ENCODE data around the gene NBPF11. TPM values are rescaled to one million over a fixed set of nuclear protein-coding genes. Genes with fewer than 3 reads are reported as not detected.
"Not testable (repeated sequence)": the region's sequence is repeated elsewhere in the genome, so short reads cannot be mapped to it uniquely, and the experiment has no call there.

Gene NBPF11
- polyA plus RNA-seq, 3 donors, result 4.1 to 8.7 (median 4.7) TPM

- H3K27ac ChIP-seq (ENCODE audit: low read depth, low read length), result not testable (repeated sequence)
- 0 to 1% (median 1%) methylated on average over 25 to 36 of the region's 40 CpGs for WGBS, 3 donors
Observed at GRCh38 chr1:148151371-148151819, 686 bp downstream of the NBPF11 start.

GRCh38 chr1:148150945-148151344 lies 1.1 kb downstream of the NBPF11 start:
- not testable (repeated sequence) for H3K27ac ChIP-seq (ENCODE audit: low read depth, low read length)
- 21 to 25% (median 22%) methylated on average over 12 to 13 of the region's 13 CpGs for WGBS, 3 donors

GRCh38 chr1:148150014-148150413 lies 2.1 kb downstream of the NBPF11 start:
- not testable (repeated sequence) for H3K27ac ChIP-seq (ENCODE audit: low read depth, low read length)
- 53 to 60% methylated on average over 1 to 2 of the region's 6 CpGs; no CpG with 5 or more reads in 1 of the 3 donors for WGBS, 3 donors

- 85 to 91% (median 88%) methylated on average over 17 to 52 of the region's 72 CpGs for WGBS, 3 donors
- H3K27ac ChIP-seq (ENCODE audit: low read depth, low read length), result not testable (repeated sequence)
Observed at GRCh38 chr1:148149050-148149815, 2.8 kb downstream of the NBPF11 start.

- not testable (repeated sequence) for H3K27ac ChIP-seq (ENCODE audit: low read depth, low read length)
- 84 to 90% (median 86%) methylated on average over 12 to 21 of the region's 28 CpGs for whole genome bisulfite sequencing, 3 donors
Observed at GRCh38 chr1:148147052-148147838, 4.8 kb downstream of the NBPF11 start.

GRCh38 chr1:148146191-148146997 lies 5.7 kb downstream of the NBPF11 start:
- WGBS, 3 donors, result 85 to 94% (median 88%) methylated on average over 23 to 48 of the region's 66 CpGs
- not testable (repeated sequence) for H3K27ac ChIP-seq (ENCODE audit: low read depth, low read length)

- 93 to 98% (median 97%) methylated on average over 4 to 6 of the region's 6 CpGs for WGBS, 3 donors
Observed at GRCh38 chr1:148143223-148143622, 8.9 kb downstream of the NBPF11 start.

GRCh38 chr1:148141936-148142335 lies 10.1 kb downstream of the NBPF11 start:
- H3K27ac ChIP-seq (ENCODE audit: low read depth, low read length), result not testable (repeated sequence)
- WGBS, 3 donors, result 65 to 100% methylated on average over 1 of the region's 1 CpG; no CpG with 5 or more reads in 1 of the 3 donors

More at GRCh38 chr1:148143223-148143622, 8.9 kb downstream of the NBPF11 start:
- H3K27ac ChIP-seq (ENCODE audit: low read depth, low read length), result not testable (repeated sequence)

- WGBS, 3 donors, result no CpG with 5 or more reads among the region's 2 CpGs
- H3K27ac ChIP-seq (ENCODE audit: low read depth, low read length), result not testable (repeated sequence)
Observed at GRCh38 chr1:148138606-148139005, 13.5 kb downstream of the NBPF11 start.

GRCh38 chr1:148122341-148122740 lies 29.7 kb downstream of the NBPF11 start:
- WGBS, 3 donors, result 81 to 91% (median 88%) methylated on average over 5 of the region's 5 CpGs
- not testable (repeated sequence) for H3K27ac ChIP-seq (ENCODE audit: low read depth, low read length)

- not testable (repeated sequence) for H3K27ac ChIP-seq (ENCODE audit: low read depth, low read length)
- WGBS, 3 donors, result 47 to 51% (median 48%) methylated on average over 5 of the region's 5 CpGs
Observed at GRCh38 chr1:148120395-148120794, 31.7 kb downstream of the NBPF11 start.

GRCh38 chr1:148095732-148096131 lies 56.3 kb downstream of the NBPF11 start:
- WGBS, 3 donors, result 26 to 74% (median 65%) methylated on average over 1 to 2 of the region's 2 CpGs
- H3K27ac ChIP-seq (ENCODE audit: low read depth, low read length), result not testable (repeated sequence)

GRCh38 chr1:148086196-148086595 lies 65.9 kb downstream of the NBPF11 start:
- no CpG with 5 or more reads among the region's 1 CpG for WGBS, 3 donors
- not testable (repeated sequence) for H3K27ac ChIP-seq (ENCODE audit: low read depth, low read length)

GRCh38 chr1:148081205-148081604 lies 70.9 kb downstream of the NBPF11 start:
- not testable (repeated sequence) for H3K27ac ChIP-seq (ENCODE audit: low read depth, low read length)
- WGBS, 3 donors, result no CpG with 5 or more reads among the region's 1 CpG

GRCh38 chr1:148078632-148079519 lies 73.2 kb downstream of the NBPF11 start:
- not testable (repeated sequence) for H3K27ac ChIP-seq (ENCODE audit: low read depth, low read length)
- no CpG with 5 or more reads among the region's 54 CpGs for WGBS, 3 donors

GRCh38 chr1:148078090-148078489 lies 74.0 kb downstream of the NBPF11 start:
- WGBS, 3 donors, result no CpG with 5 or more reads among the region's 13 CpGs
- not testable (repeated sequence) for H3K27ac ChIP-seq (ENCODE audit: low read depth, low read length)

- H3K27ac ChIP-seq (ENCODE audit: low read depth, low read length), result not testable (repeated sequence)
- no CpG with 5 or more reads among the region's 3 CpGs for WGBS, 3 donors
Observed at GRCh38 chr1:148077458-148077857, 74.6 kb downstream of the NBPF11 start.

GRCh38 chr1:148073392-148073791 lies 78.7 kb downstream of the NBPF11 start:
- not testable (repeated sequence) for H3K27ac ChIP-seq (ENCODE audit: low read depth, low read length)
- WGBS, 3 donors, result no CpG with 5 or more reads among the region's 5 CpGs

Data from adipose tissue (tissue), 3 donors.